Vagina (tissue), 2 donors: ENCODE results near the gene DPP10.

Source experiments
- CTCF ChIP-seq, 3 experiments: fragments of 450-650 bp in 2 of 3; fragments of 200-600 bp in 1 of 3; sonication (generic) in 1 of 3; IDR thresholded peaks; one replicate each; pipeline ENCODE4 v1.5.1; 2017 to 2019; ENCODE audit warnings: antibody characterized with exemption in 3 of 3, mild to moderate bottlenecking in 2 of 3, moderate library complexity in 2 of 3
- POLR2A ChIP-seq, 2 donors: fragments of 450-650 bp; IDR thresholded peaks; one replicate each; pipeline ENCODE4 v1.6.1; 2017; ENCODE audit warnings: antibody characterized with exemption in 2 of 2, mild to moderate bottlenecking in 2 of 2, moderate library complexity in 2 of 2
- POLR2AphosphoS5 ChIP-seq, 2 donors: sonication (generic); formaldehyde crosslinking; IDR thresholded peaks; one replicate each; pipeline ENCODE4 v1.9.0; 2017; ENCODE audit warnings: antibody characterized with exemption in 2 of 2, mild to moderate bottlenecking in 2 of 2, low read depth in 1 of 2; ENCODE audit not compliant: insufficient read depth in 1 of 2

- TF ChIP-seq CTCF (IDR thresholded peaks at IDR 0.05) = no peak
- no peak for TF ChIP-seq POLR2A (IDR thresholded peaks at IDR 0.05)
- no peak for TF ChIP-seq POLR2AphosphoS5 (IDR thresholded peaks at IDR 0.05; ENCODE audit: insufficient read depth in 1 of 2, low read depth in 1 of 2)
These were observed 1101.0 kb downstream of the DPP10 start for GRCh38 chr2:115543461-115543860.
